Astrocyte (in vitro differentiated cells and primary cell): ENCODE measurements around the gene STXBP1. TPM values are rescaled to one million over a fixed set of nuclear protein-coding genes. Genes with fewer than 3 reads are reported as not detected.

Experiments
- DNase-seq: peaks from one replicate; pipeline ENCODE4 v3.0.0-alpha.2; 2010; ENCODE audit warnings: low read depth
- FAIRE-seq: peaks from 2 replicates; lab custom pipeline; 2011; peaks lifted over from hg19 to GRCh38; lab: Jason Lieb, UNC
- H2AFZ ChIP-seq: 2 replicates; pipeline ENCODE4 v1.6.0; 2012; ENCODE audit warnings: low read depth, low read length, inconsistent platforms
- H3K27ac ChIP-seq: 2 replicates; pipeline ENCODE4 v1.5.1; 2011; ENCODE audit warnings: low read depth, low read length, inconsistent platforms
- H3K27me3 ChIP-seq: 2 replicates; pipeline ENCODE4 v1.6.0; 2011; ENCODE audit warnings: low read length, inconsistent platforms; ENCODE audit not compliant: insufficient read depth
- H3K36me3 ChIP-seq: 2 replicates; pipeline ENCODE4 v1.5.1; 2011; ENCODE audit warnings: low read length, inconsistent platforms; ENCODE audit not compliant: insufficient read depth
- H3K4me1 ChIP-seq: 2 replicates; pipeline ENCODE4 v1.5.1; 2011; ENCODE audit warnings: low read length, inconsistent platforms; ENCODE audit not compliant: insufficient read depth
- H3K4me2 ChIP-seq: 2 replicates; pipeline ENCODE4 v1.6.0; 2012; ENCODE audit warnings: low read length, inconsistent platforms
- H3K4me3 ChIP-seq: 2 replicates; pipeline ENCODE4 v1.5.1; 2011; ENCODE audit warnings: low read depth, mild to moderate bottlenecking, low read length, inconsistent platforms; ENCODE audit not compliant: insufficient read depth
- H3K79me2 ChIP-seq: 2 replicates; pipeline ENCODE4 v1.6.0; 2012; ENCODE audit warnings: mild to moderate bottlenecking, low read length, inconsistent platforms; ENCODE audit not compliant: insufficient read depth
- H3K9ac ChIP-seq: 2 replicates; pipeline ENCODE4 v1.6.0; 2012; ENCODE audit warnings: mild to moderate bottlenecking, low read length, inconsistent platforms
- H3K9me3 ChIP-seq: 2 replicates; pipeline ENCODE4 v1.5.1; 2012; ENCODE audit warnings: low read depth, mild to moderate bottlenecking, low read length, inconsistent platforms; ENCODE audit not compliant: insufficient read depth
- H4K20me1 ChIP-seq: 2 replicates; pipeline ENCODE4 v1.6.0; 2012; ENCODE audit warnings: low read length, inconsistent platforms; ENCODE audit not compliant: insufficient read depth
- H3K27ac Mint-ChIP-seq: one replicate; pipeline ENCODE4 v1.8.0; 2021; ENCODE audit warnings: mild to moderate bottlenecking, mixed read lengths; ENCODE audit not compliant: unreplicated experiment
- H3K27me3 Mint-ChIP-seq: one replicate; pipeline ENCODE4 v1.8.0; 2021; ENCODE audit warnings: low read depth, mixed read lengths; ENCODE audit not compliant: unreplicated experiment
- H3K36me3 Mint-ChIP-seq: one replicate; pipeline ENCODE4 v1.8.0; 2021; ENCODE audit warnings: low read depth, mixed read lengths; ENCODE audit not compliant: unreplicated experiment
- H3K4me1 Mint-ChIP-seq: one replicate; pipeline ENCODE4 v1.8.0; 2021; ENCODE audit warnings: low read depth, mixed read lengths; ENCODE audit not compliant: unreplicated experiment
- H3K4me3 Mint-ChIP-seq: one replicate; pipeline ENCODE4 v1.8.0; 2021; ENCODE audit warnings: mild to moderate bottlenecking, moderate library complexity, mixed read lengths; ENCODE audit not compliant: unreplicated experiment
- H3K9me3 Mint-ChIP-seq: one replicate; pipeline ENCODE4 v1.8.0; 2021; ENCODE audit warnings: mild to moderate bottlenecking, mixed read lengths; ENCODE audit not compliant: unreplicated experiment
- CTCF ChIP-seq: IDR thresholded peaks from 2 replicates; pipeline ENCODE4 v1.5.1; 2011; ENCODE audit warnings: low read depth, mild to moderate bottlenecking, inconsistent platforms, low read length, moderate library complexity; ENCODE audit not compliant: insufficient read depth
- EZH2 ChIP-seq: IDR thresholded peaks from 2 replicates; pipeline ENCODE4 v1.6.1; 2012; ENCODE audit warnings: mild to moderate bottlenecking, low read length, inconsistent platforms; ENCODE audit not compliant: insufficient read depth
- total RNA-seq: library from RNA; stranded (reverse); gene quantifications from 2 replicates; pipeline ENCODE4 v1.2.1, GENCODE V29; 2021

Gene STXBP1
- total RNA-seq, 1 donor from 2014 or later: 39.6 TPM

GRCh38 chr9:127724012-127724411 is 111.9 kb downstream of the STXBP1 start:
- Mint-ChIP-seq H3K4me3 (no peak overlapping the region), H3K4me1 (no peaks in the 10 kb centered on the region), H3K27me3 (peaks cover 12% of the 10 kb centered on the region), H3K36me3 (no peaks in the 10 kb centered on the region), H3K27ac (no peak overlapping the region), H3K9me3 (no peaks in the 10 kb centered on the region)
- no peak overlapping the region for H3K4me3 ChIP-seq
- H3K79me2 ChIP-seq: no peaks in the 10 kb centered on the region
- H3K9me3 ChIP-seq: no peaks in the 10 kb centered on the region
- no peaks in the 10 kb centered on the region for H3K36me3 ChIP-seq
- H2AFZ ChIP-seq: no peak overlapping the region
- H3K27ac ChIP-seq: no peak overlapping the region
- DNase-seq (no peak), FAIRE-seq (no peak)
- TF ChIP-seq CTCF (no peak), EZH2 (no peak)
- H4K20me1 ChIP-seq: peaks cover 3% of the 10 kb centered on the region
- H3K27me3 ChIP-seq: no peaks in the 10 kb centered on the region
- H3K9ac ChIP-seq: no peak overlapping the region
- peak overlapping the region; percentile 29 for H3K4me2 ChIP-seq
- peaks cover 21% of the 10 kb centered on the region for H3K4me1 ChIP-seq

- H3K4me3 ChIP-seq: no peak overlapping the region
- no peak overlapping the region for H3K4me3 Mint-ChIP-seq
- no peak overlapping the region for H2AFZ ChIP-seq
- H3K4me1 ChIP-seq: peaks cover 17% of the 10 kb centered on the region
- no peak overlapping the region for H3K27ac ChIP-seq
- H3K4me1 Mint-ChIP-seq: no peaks in the 10 kb centered on the region
- no peak overlapping the region for H3K4me2 ChIP-seq
- no peak overlapping the region for H3K27ac Mint-ChIP-seq
- FAIRE-seq: no peak
- no peaks in the 10 kb centered on the region for H3K79me2 ChIP-seq
- no peaks in the 10 kb centered on the region for H3K36me3 Mint-ChIP-seq
- H3K9me3 Mint-ChIP-seq: peaks cover 2% of the 10 kb centered on the region
- H4K20me1 ChIP-seq: peaks cover 3% of the 10 kb centered on the region
- TF ChIP-seq EZH2: no peak
- TF ChIP-seq CTCF: no peak
- H3K9me3 ChIP-seq: no peaks in the 10 kb centered on the region
- H3K27me3 Mint-ChIP-seq: peaks cover 14% of the 10 kb centered on the region
- no peak overlapping the region for H3K9ac ChIP-seq
- no peaks in the 10 kb centered on the region for H3K27me3 ChIP-seq
- no peaks in the 10 kb centered on the region for H3K36me3 ChIP-seq
- DNase-seq: no peak
Observed at GRCh38 chr9:127726871-127727270, 114.8 kb downstream of the STXBP1 start.

- Histone ChIP-seq H3K9ac (no peak overlapping the region), H3K4me1 (peaks cover 9% of the 10 kb centered on the region), H3K4me3 (no peak overlapping the region), H3K36me3 (no peaks in the 10 kb centered on the region), H3K9me3 (no peaks in the 10 kb centered on the region), H3K27ac (no peak overlapping the region), H2AFZ (no peak overlapping the region), H4K20me1 (peaks cover 2% of the 10 kb centered on the region), H3K27me3 (no peaks in the 10 kb centered on the region), H3K79me2 (no peaks in the 10 kb centered on the region), H3K4me2 (no peak overlapping the region)
- no peak overlapping the region for H3K27ac Mint-ChIP-seq
- no peaks in the 10 kb centered on the region for H3K4me1 Mint-ChIP-seq
- peaks cover 11% of the 10 kb centered on the region for H3K27me3 Mint-ChIP-seq
- H3K4me3 Mint-ChIP-seq: no peak overlapping the region
- DNase-seq: no peak
- no peaks in the 10 kb centered on the region for H3K36me3 Mint-ChIP-seq
- no peak for TF ChIP-seq CTCF
- TF ChIP-seq EZH2: no peak
- H3K9me3 Mint-ChIP-seq: peaks cover 2% of the 10 kb centered on the region
- no peak for FAIRE-seq
Observed at GRCh38 chr9:127728808-127729207, 116.7 kb downstream of the STXBP1 start.
